ENCODE measurements around the gene MAD2L1BP. TPM values are rescaled to one million over a fixed set of nuclear protein-coding genes. Genes with fewer than 3 reads are reported as not detected.

The MAD2L1BP gene
- total and polyA plus RNA-seq, 2 of the 13 experiments (the other 11 are each of a cell fraction or from before 2014, with no cell fraction given), result 54.2 to 55.5 TPM

DNA sequence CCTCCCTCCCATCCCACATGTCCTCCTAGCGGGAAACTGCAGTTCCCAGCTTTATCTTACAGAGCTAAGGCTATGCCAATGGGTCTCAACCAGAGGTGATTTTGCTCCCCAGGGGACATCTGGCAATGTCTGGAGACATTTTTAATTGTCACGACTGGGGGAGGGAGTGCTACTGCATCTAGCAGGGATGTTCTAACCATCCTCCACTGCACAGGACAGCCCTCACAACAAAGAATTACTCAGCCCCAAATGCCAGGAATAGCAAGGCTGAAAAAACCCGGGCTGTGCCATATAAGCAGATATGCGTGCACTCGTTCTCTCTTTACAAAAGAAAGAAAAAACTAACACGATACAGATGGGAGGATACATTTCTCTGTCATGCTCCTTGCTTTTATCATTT lies 43.4 kb downstream of the MAD2L1BP start (continued):
- TF ChIP-seq, protein P1, sequence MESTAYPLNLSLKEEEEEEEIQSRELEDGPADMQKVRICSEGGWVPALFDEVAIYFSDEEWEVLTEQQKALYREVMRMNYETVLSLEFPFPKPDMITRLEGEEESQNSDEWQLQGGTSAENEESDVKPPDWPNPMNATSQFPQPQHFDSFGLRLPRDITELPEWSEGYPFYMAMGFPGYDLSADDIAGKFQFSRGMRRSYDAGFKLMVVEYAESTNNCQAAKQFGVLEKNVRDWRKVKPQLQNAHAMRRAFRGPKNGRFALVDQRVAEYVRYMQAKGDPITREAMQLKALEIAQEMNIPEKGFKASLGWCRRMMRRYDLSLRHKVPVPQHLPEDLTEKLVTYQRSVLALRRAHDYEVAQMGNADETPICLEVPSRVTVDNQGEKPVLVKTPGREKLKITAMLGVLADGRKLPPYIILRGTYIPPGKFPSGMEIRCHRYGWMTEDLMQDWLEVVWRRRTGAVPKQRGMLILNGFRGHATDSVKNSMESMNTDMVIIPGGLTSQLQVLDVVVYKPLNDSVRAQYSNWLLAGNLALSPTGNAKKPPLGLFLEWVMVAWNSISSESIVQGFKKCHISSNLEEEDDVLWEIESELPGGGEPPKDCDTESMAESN (CRISPR knock-in tag; conservative IDR thresholded peaks at IDR 0.05), result no peak
- TF ChIP-seq ZFYVE20 (CRISPR knock-in tag; IDR thresholded peaks at IDR 0.05; ENCODE audit: borderline replicate concordance, low read depth) (no peak), ZFP36L1 (CRISPR knock-in tag; IDR thresholded peaks at IDR 0.05) (no peak), HNRNPL (IDR thresholded peaks at IDR 0.05; ENCODE audit: low read depth, low read length) (no peak), CHCHD3 (CRISPR knock-in tag; IDR thresholded peaks at IDR 0.05) (no peak), ARNT (IDR thresholded peaks at IDR 0.05) (no peak), ZNF570 (CRISPR knock-in tag; IDR thresholded peaks at IDR 0.05; ENCODE audit: borderline replicate concordance) (no peak), ELF4 (CRISPR knock-in tag; IDR thresholded peaks at IDR 0.05; ENCODE audit: borderline replicate concordance) (no peak)
- TF ChIP-seq, protein P2, sequence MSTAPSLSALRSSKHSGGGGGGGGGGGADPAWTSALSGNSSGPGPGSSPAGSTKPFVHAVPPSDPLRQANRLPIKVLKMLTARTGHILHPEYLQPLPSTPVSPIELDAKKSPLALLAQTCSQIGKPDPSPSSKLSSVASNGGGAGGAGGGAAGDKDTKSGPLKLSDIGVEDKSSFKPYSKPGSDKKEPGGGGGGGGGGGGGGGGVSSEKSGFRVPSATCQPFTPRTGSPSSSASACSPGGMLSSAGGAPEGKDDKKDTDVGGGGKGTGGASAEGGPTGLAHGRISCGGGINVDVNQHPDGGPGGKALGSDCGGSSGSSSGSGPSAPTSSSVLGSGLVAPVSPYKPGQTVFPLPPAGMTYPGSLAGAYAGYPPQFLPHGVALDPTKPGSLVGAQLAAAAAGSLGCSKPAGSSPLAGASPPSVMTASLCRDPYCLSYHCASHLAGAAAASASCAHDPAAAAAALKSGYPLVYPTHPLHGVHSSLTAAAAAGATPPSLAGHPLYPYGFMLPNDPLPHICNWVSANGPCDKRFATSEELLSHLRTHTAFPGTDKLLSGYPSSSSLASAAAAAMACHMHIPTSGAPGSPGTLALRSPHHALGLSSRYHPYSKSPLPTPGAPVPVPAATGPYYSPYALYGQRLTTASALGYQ (CRISPR knock-in tag; IDR thresholded peaks at IDR 0.05), result no peak
